Frontal cortex (tissue), 4 donors: ENCODE data around the gene NAT8. TPM values are rescaled to one million over a fixed set of nuclear protein-coding genes. Genes with fewer than 3 reads are reported as not detected.
"Not testable (repeated sequence)": the region's sequence is repeated elsewhere in the genome, so short reads cannot be mapped to it uniquely, and the experiment has no call there.

Source experiments
- DNase-seq, 2 donors: peaks; one replicate each; pipeline ENCODE4 v3.0.0; 2012; ENCODE audit warnings: low spot score in 2 of 2
- FAIRE-seq: peaks from 2 replicates; lab custom pipeline; 2012; peaks lifted over from hg19 to GRCh38; lab: Jason Lieb, UNC
- total RNA-seq: library from RNA; depleted of rRNA; stranded (reverse); fragments of >200 nt; gene quantifications from one replicate; pipeline ENCODE4 v1.2.3, GENCODE V29; 2014
- donor health status: control.
- donor health status: control.
- donor health status: control.

NAT8 gene
- not detected for total RNA-seq

- no peak for FAIRE-seq
Measured at GRCh38 chr2:73642338-73643018, at the start of gene NAT8. Gene NAT8 (minus strand): TSS chr2:73642422. CDS start chr2:73641628, 794 bp downstream.

GRCh38 chr2:73690372-73691088 is 48.3 kb upstream of the NAT8 start:
- not testable (repeated sequence) for FAIRE-seq, DNase-seq

More at GRCh38 chr2:73642338-73643018, at the start of gene NAT8:
- no peak for DNase-seq

GRCh38 chr2:73688494-73688893 is 46.3 kb upstream of the NAT8 start:
- not testable (repeated sequence) for FAIRE-seq, DNase-seq

GRCh38 chr2:73685764-73686438 is 43.7 kb upstream of the NAT8 start:
- DNase-seq (no peak), FAIRE-seq (no peak)

- DNase-seq, FAIRE-seq: not testable (repeated sequence)
Measured at GRCh38 chr2:73684905-73685304, 42.7 kb upstream of the NAT8 start.

- FAIRE-seq, DNase-seq: not testable (repeated sequence)
Measured at GRCh38 chr2:73684325-73684724, 42.1 kb upstream of the NAT8 start.

- not testable (repeated sequence) for DNase-seq, FAIRE-seq
Measured at GRCh38 chr2:73679951-73680571, 37.8 kb upstream of the NAT8 start.

GRCh38 chr2:73679237-73679636 is 37.0 kb upstream of the NAT8 start:
- DNase-seq, FAIRE-seq: not testable (repeated sequence)

GRCh38 chr2:73678008-73678407 is 35.8 kb upstream of the NAT8 start:
- FAIRE-seq, DNase-seq: not testable (repeated sequence)

GRCh38 chr2:73676211-73676610 is 34.0 kb upstream of the NAT8 start:
- DNase-seq, FAIRE-seq: not testable (repeated sequence)

GRCh38 chr2:73674696-73675157 is 32.5 kb upstream of the NAT8 start:
- not testable (repeated sequence) for FAIRE-seq, DNase-seq

- not testable (repeated sequence) for DNase-seq, FAIRE-seq
Measured at GRCh38 chr2:73669976-73670375, 27.8 kb upstream of the NAT8 start.

- not testable (repeated sequence) for DNase-seq, FAIRE-seq
Measured at GRCh38 chr2:73667239-73667638, 25.0 kb upstream of the NAT8 start.

GRCh38 chr2:73654175-73654574 is 12.0 kb upstream of the NAT8 start:
- DNase-seq = no peak
- no peak for FAIRE-seq

GRCh38 chr2:73652348-73652747 is 10.1 kb upstream of the NAT8 start:
- DNase-seq (no peak), FAIRE-seq (no peak)

- DNase-seq (no peak), FAIRE-seq (no peak)
Measured at GRCh38 chr2:73651591-73652230, 9.5 kb upstream of the NAT8 start.

- FAIRE-seq, DNase-seq: not testable (repeated sequence)
Measured at GRCh38 chr2:73647690-73648089, 5.5 kb upstream of the NAT8 start.

GRCh38 chr2:73641767-73642062 is 507 bp downstream of the NAT8 start:
- no peak for DNase-seq
- no peak for FAIRE-seq

- no peak for DNase-seq
- no peak for FAIRE-seq
Measured at GRCh38 chr2:73640946-73641766, 1.1 kb downstream of the NAT8 start.
